ENCODE data around the gene SETMAR. TPM values are rescaled to one million over a fixed set of nuclear protein-coding genes. Genes with fewer than 3 reads are reported as not detected.

The SETMAR gene
- total RNA-seq (ENCODE audit: low replicate concordance): 17.6 and 34.5 TPM in 2 replicates
- long read RNA-seq, transcript SETMAR-201 (3 exons, 2,443 nt): major isoform, 21 of 78 reads
- long read RNA-seq, transcript SETMAR-208 (2 exons, 457 nt): minor isoform, 6 of 78 reads
- long read RNA-seq, transcript SETMAR-204 (3 exons, 1,359 nt): minor isoform, 5 of 78 reads
- long read RNA-seq, partial matches to known transcripts: 1 of 78 reads
- long read RNA-seq, other reads (novel, unspliced or antisense): 39 of 78 reads

DNA sequence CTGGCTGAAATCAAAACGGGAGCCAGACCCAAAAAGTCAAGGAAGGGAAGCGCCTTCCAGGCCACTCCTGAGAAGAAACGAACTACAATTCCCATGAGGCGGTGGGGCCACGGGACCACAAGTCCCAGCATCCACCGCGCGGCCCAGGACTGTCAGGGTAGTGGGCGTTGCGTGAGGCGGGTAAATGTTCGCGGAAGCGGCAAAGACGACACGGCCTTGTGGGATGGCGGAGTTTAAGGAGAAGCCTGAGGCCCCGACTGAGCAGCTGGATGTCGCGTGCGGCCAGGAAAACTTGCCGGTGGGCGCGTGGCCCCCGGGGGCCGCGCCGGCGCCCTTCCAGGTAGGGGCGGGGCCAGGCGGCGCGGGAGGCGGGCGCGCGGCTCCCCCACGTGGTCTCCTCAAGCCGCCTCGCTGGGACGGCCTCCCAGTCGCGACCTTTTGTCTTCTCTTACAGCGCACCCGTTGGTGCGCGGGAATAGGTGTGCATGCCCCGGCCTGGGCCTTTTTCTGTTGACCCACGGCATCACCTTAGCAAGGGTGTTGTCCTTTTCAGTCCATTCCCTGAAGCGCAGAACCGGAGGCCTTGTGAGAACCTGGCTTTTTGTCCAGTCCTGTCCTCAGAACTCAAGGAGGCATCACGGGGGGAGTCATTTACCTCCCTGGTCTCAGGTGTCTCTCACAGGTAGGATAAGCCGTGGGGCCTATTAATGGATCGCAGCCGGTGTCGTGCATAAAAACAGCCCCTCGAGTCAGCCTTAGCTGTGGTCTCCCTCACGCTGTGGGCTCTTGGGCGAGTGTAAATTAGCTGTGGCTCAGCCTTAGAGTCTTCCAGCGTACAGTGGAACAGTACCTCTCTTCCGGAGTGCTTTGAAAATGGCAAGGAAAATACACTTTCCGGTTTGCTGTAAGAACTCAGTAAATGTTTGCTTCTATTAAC, at the start of gene SETMAR:
SETMAR (plus strand) TSS at position 183 of the 937 bp plus-strand sequence; CDS start at position 185, 2 bp downstream.
- TF ChIP-seq, protein P1, sequence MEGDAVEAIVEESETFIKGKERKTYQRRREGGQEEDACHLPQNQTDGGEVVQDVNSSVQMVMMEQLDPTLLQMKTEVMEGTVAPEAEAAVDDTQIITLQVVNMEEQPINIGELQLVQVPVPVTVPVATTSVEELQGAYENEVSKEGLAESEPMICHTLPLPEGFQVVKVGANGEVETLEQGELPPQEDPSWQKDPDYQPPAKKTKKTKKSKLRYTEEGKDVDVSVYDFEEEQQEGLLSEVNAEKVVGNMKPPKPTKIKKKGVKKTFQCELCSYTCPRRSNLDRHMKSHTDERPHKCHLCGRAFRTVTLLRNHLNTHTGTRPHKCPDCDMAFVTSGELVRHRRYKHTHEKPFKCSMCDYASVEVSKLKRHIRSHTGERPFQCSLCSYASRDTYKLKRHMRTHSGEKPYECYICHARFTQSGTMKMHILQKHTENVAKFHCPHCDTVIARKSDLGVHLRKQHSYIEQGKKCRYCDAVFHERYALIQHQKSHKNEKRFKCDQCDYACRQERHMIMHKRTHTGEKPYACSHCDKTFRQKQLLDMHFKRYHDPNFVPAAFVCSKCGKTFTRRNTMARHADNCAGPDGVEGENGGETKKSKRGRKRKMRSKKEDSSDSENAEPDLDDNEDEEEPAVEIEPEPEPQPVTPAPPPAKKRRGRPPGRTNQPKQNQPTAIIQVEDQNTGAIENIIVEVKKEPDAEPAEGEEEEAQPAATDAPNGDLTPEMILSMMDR (conservative IDR thresholded peaks at IDR 0.05): no peak
- DNase-seq (ENCODE audit: extremely low spot score, unreplicated experiment): peak; percentile 90
- H3K4me3 Mint-ChIP-seq: peak within 1 kb of the TSS; percentile 98
- H3K36me3 Mint-ChIP-seq: peaks cover 28% of the 10 kb centered on the region
- H3K9me3 Mint-ChIP-seq: peaks cover 5% of the 10 kb centered on the region
- H3K4me1 Mint-ChIP-seq (ENCODE audit: unreplicated experiment): peaks cover 27% of the 10 kb centered on the region
- peak within 1 kb of the TSS; percentile 97 for H3K27ac Mint-ChIP-seq
- H3K27me3 Mint-ChIP-seq: no peaks in the 10 kb centered on the region

DNA sequence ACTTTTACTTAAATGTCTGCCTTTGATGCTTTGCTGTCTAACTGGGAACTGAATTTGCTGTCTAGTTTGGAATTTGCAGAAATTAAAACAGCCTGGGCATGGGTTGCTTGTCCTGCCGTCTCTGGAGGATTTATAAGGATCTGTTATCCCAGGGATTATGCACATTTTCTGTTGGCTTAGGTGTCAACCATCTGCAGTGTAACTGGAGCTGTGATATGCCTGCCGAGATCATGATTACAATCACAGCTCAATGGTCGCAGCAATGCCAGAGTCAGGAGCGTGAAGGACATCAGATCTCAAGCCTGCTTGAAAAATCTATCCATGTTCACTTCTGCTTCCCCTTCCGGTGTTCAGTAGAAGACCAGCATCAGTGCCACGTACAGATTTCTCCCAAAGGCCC, 41.8 kb upstream of the SETMAR start:
- no peak overlapping the region for H3K4me3 Mint-ChIP-seq
- H3K36me3 Mint-ChIP-seq: no peaks in the 10 kb centered on the region
- TF ChIP-seq, protein P1 (conservative IDR thresholded peaks at IDR 0.05): no peak
- H3K9me3 Mint-ChIP-seq: no peaks in the 10 kb centered on the region
- DNase-seq (ENCODE audit: extremely low spot score, unreplicated experiment): no peak
- H3K4me1 Mint-ChIP-seq (ENCODE audit: unreplicated experiment): no peaks in the 10 kb centered on the region
- H3K27me3 Mint-ChIP-seq: no peaks in the 10 kb centered on the region
- H3K27ac Mint-ChIP-seq: no peak overlapping the region

DNA sequence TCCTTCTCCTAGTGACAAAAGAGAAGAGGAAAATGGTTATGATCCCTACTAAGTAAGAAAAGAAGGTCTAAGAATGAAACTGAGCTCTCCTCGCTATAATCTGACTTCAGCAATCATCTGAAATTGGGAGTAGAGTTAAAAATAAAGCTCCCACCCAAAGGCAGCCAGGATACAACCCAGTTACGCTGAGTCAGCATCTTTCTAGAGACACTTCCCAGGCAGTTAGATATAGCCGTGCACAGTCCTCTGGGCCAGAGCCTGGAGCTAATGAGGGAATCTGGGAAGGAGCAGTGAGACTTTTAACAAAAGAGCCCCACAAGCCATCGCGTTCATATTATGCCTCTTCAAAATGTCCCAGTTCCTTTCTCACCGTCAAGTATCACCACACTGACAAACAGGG, 39.1 kb upstream of the SETMAR start:
- no peaks in the 10 kb centered on the region for H3K4me1 Mint-ChIP-seq (ENCODE audit: unreplicated experiment)
- H3K36me3 Mint-ChIP-seq: no peaks in the 10 kb centered on the region
- no peak overlapping the region for H3K4me3 Mint-ChIP-seq
- H3K27ac Mint-ChIP-seq: no peak overlapping the region
- no peaks in the 10 kb centered on the region for H3K9me3 Mint-ChIP-seq
- no peaks in the 10 kb centered on the region for H3K27me3 Mint-ChIP-seq
- TF ChIP-seq, protein P1 (conservative IDR thresholded peaks at IDR 0.05): no peak
- no peak for DNase-seq (ENCODE audit: extremely low spot score, unreplicated experiment)

DNA sequence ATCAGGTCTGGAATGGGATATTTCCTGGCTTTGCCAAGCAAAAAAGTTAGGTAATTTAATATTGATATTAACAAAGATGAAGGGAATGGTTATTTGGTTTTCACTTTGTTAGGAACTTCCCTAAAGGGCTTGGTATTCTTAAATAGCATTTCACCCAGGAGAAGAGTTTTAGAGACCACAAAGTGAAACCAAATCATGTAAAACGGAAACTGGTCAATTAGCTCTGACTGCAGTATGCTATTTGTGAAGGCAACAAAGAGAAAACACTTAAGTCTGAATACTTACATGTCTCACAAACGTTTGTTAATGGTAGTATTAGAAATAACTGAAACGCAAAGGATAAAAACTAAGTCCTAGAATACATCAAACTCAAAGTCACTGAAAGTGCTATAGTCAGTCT, 32.4 kb upstream of the SETMAR start:
- no peaks in the 10 kb centered on the region for H3K9me3 Mint-ChIP-seq
- H3K27me3 Mint-ChIP-seq: peaks cover 10% of the 10 kb centered on the region
- no peak overlapping the region for H3K27ac Mint-ChIP-seq
- no peak for DNase-seq (ENCODE audit: extremely low spot score, unreplicated experiment)
- H3K4me3 Mint-ChIP-seq: no peak overlapping the region
- H3K36me3 Mint-ChIP-seq: no peaks in the 10 kb centered on the region
- H3K4me1 Mint-ChIP-seq (ENCODE audit: unreplicated experiment): peaks cover 6% of the 10 kb centered on the region
- TF ChIP-seq, protein P1 (conservative IDR thresholded peaks at IDR 0.05): no peak

DNA sequence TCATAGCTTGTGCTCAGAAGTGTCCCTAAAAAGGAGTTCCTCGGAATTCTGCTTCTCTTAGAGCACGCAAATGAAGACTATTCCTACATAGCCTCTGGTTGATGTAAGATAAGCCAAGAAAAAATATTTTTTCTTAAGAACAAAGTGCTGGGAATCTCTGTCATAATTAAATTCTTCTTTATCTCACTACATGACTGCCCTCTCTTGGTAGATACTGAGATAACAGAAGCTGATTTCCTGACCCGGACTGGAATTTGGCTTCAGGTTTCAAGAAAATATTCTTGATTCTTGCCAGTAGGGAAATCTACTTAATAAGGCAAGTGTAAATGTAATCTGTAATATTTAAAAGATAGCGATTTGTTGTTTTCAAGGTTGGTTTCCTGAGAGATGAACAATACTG, 31.3 kb upstream of the SETMAR start:
- H3K27me3 Mint-ChIP-seq: peaks cover 10% of the 10 kb centered on the region
- H3K27ac Mint-ChIP-seq: no peak overlapping the region
- H3K4me1 Mint-ChIP-seq (ENCODE audit: unreplicated experiment): peaks cover 6% of the 10 kb centered on the region
- no peak for DNase-seq (ENCODE audit: extremely low spot score, unreplicated experiment)
- no peaks in the 10 kb centered on the region for H3K9me3 Mint-ChIP-seq
- no peaks in the 10 kb centered on the region for H3K36me3 Mint-ChIP-seq
- TF ChIP-seq, protein P1 (conservative IDR thresholded peaks at IDR 0.05): peak; percentile 83
- H3K4me3 Mint-ChIP-seq: no peak overlapping the region
